AG10803 (cell line): ENCODE data around the gene PLCH1.

Experiments used
- DNase-seq: peaks from one replicate; pipeline ENCODE4 v3.0.0; 2010; ENCODE audit warnings: low read depth
- H3K4me3 ChIP-seq: 2 replicates; pipeline ENCODE4 v1.5.1; 2011; ENCODE audit warnings: mild to moderate bottlenecking, low read length, control low read depth
- CTCF ChIP-seq: conservative IDR thresholded peaks from 2 replicates; pipeline ENCODE4 v1.5.1; 2011; ENCODE audit warnings: mild to moderate bottlenecking, low read length, control low read depth, inconsistent platforms

Gene PLCH1

GRCh38 chr3:155367506-155367905 is 377.4 kb downstream of the PLCH1 start:
- no peak for TF ChIP-seq CTCF
- DNase-seq: no peak
- no peak overlapping the region for H3K4me3 ChIP-seq

- no peak for TF ChIP-seq CTCF
- no peak for DNase-seq
- H3K4me3 ChIP-seq: no peak overlapping the region
Measured at GRCh38 chr3:155365178-155365783, 379.6 kb downstream of the PLCH1 start.

- no peak for DNase-seq
- no peak overlapping the region for H3K4me3 ChIP-seq
- TF ChIP-seq CTCF: no peak
Measured at GRCh38 chr3:155364492-155364891, 380.4 kb downstream of the PLCH1 start.

GRCh38 chr3:155363690-155364070 is 381.2 kb downstream of the PLCH1 start:
- no peak for DNase-seq
- TF ChIP-seq CTCF: no peak
- no peak overlapping the region for H3K4me3 ChIP-seq

- no peak for TF ChIP-seq CTCF
- no peak for DNase-seq
- no peak overlapping the region for H3K4me3 ChIP-seq
Measured at GRCh38 chr3:155362808-155363689, 381.8 kb downstream of the PLCH1 start.

GRCh38 chr3:155360281-155360680 is 384.6 kb downstream of the PLCH1 start:
- no peak for DNase-seq

More at GRCh38 chr3:155360281-155360680, 384.6 kb downstream of the PLCH1 start:
- no peak for TF ChIP-seq CTCF
- no peak overlapping the region for H3K4me3 ChIP-seq
